AG10803 (cell line): ENCODE measurements around the gene SEMA6A.
"Not testable (repeated sequence)": the region's sequence is repeated elsewhere in the genome, so short reads cannot be mapped to it uniquely, and the experiment has no call there.

Experiments used
- DNase-seq: peaks from one replicate; pipeline ENCODE4 v3.0.0; 2010; ENCODE audit warnings: low read depth
- H3K4me3 ChIP-seq: 2 replicates; pipeline ENCODE4 v1.5.1; 2011; ENCODE audit warnings: mild to moderate bottlenecking, low read length, control low read depth
- TF ChIP-seq, protein P1 (sequence below): conservative IDR thresholded peaks from 2 replicates; pipeline ENCODE4 v1.5.1; 2011; ENCODE audit warnings: mild to moderate bottlenecking, low read length, control low read depth, inconsistent platforms

The SEMA6A gene

DNA sequence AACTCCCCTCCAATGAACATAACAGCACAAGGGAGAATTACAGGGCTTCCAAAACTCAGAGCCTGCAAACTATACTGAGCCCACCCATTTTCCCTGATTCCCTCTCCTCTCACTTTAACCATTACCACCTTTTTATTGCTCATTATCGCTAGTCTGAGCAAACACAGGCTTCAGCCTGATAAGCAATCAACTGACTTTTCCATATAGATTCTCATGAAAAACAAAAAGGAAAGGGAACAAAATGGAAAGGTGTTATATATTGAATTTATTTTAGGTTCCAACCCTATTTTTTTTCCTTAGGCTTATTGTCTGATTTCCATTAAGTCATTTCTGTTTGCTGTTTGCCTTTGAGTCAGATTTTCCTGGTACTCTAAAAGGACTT is 27.9 kb downstream of the SEMA6A start:
- TF ChIP-seq, protein P1, sequence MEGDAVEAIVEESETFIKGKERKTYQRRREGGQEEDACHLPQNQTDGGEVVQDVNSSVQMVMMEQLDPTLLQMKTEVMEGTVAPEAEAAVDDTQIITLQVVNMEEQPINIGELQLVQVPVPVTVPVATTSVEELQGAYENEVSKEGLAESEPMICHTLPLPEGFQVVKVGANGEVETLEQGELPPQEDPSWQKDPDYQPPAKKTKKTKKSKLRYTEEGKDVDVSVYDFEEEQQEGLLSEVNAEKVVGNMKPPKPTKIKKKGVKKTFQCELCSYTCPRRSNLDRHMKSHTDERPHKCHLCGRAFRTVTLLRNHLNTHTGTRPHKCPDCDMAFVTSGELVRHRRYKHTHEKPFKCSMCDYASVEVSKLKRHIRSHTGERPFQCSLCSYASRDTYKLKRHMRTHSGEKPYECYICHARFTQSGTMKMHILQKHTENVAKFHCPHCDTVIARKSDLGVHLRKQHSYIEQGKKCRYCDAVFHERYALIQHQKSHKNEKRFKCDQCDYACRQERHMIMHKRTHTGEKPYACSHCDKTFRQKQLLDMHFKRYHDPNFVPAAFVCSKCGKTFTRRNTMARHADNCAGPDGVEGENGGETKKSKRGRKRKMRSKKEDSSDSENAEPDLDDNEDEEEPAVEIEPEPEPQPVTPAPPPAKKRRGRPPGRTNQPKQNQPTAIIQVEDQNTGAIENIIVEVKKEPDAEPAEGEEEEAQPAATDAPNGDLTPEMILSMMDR: no peak

DNA sequence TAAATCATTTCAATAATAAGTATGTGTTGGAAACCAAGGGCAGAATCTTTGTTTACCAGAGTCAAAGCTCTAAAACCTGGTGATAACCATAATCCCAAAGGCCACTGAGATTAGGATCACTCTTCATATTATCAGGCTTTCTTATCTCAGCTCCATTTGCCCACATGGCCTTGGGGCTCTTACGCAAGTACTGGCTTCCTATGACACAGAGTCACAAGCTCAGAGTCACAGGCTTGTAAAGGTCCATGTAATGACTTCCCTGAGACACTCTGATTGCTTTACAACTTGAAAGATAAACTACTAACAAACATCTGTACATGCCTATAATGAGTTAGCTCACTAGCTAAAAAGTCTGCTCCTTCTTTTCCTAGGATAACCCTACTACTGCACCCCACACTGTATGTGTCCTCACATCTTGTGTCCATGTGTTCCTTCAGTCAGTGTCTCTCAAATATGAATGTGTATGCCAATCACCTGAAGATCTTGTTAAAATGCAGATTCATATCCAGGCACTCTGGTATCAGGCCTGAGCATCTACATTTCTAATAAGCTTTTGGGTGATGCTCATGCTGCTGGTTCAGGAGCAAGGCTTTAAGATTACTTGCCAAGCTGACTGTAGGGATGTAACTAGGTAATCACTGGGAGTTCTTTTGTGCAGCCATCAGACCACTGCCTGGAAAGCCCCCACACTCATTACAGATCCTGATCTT is 28.4 kb downstream of the SEMA6A start:
- H3K4me3 ChIP-seq: no peak overlapping the region
- TF ChIP-seq, protein P1: no peak
- no peak for DNase-seq

More for the DNA sequence above, 27.9 kb downstream of the SEMA6A start:
- DNase-seq: no peak
- H3K4me3 ChIP-seq: no peak overlapping the region

DNA sequence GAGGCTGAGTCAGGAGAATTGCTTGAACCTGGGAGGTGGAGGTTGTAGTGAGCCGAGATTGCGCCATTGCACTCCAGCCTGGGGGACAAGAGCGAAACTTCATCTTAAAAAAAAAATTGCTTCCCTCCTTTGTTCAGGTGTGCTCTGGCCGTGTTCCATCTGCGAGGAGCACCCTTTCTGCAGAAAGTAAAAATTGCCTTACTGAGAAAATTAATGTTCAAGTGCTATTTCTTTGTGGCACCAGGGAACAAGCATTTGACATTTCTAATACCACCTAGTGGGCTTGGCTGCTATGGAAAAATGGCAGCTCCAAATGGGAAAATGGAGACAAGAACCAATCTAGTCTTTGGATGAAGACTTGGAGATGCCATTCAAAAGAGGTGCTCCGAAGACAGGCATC is 29.2 kb downstream of the SEMA6A start:
- DNase-seq, H3K4me3 ChIP-seq: not testable (repeated sequence)

DNA sequence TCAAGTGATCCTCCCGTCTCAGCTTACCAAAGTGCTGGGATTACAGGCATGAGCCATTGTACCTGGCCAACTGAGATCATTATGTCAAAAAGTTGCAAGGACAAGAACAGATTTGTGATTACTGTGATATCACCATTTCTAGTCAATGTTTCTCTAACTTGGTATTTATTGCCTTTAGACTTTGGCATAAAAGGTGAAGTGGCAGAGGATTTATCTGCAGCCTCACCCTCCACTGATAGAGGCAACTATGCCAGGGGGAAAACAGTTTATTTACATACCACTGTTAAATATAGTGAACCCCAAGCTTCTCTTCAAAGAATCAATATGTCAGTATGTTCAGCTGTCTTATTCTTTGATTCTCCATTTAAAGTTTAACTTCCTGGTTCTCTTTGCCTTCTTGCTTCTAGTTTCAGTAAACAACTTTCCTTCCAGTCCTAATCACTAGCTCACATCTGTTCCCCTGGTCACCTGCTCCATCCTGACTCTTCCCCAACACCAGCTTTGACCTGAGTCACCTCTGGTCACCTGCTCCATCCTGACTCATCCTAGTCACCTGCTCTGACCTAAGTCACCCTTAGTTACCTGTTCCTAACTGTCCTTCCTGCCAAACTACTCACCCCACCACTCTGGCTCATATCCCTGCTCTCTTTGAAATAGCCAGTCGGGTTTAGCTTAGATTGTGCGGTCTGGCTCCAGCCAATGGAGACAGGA is 29.9 kb downstream of the SEMA6A start:
- TF ChIP-seq, protein P1: no peak
- no peak overlapping the region for H3K4me3 ChIP-seq
- DNase-seq: no peak

DNA sequence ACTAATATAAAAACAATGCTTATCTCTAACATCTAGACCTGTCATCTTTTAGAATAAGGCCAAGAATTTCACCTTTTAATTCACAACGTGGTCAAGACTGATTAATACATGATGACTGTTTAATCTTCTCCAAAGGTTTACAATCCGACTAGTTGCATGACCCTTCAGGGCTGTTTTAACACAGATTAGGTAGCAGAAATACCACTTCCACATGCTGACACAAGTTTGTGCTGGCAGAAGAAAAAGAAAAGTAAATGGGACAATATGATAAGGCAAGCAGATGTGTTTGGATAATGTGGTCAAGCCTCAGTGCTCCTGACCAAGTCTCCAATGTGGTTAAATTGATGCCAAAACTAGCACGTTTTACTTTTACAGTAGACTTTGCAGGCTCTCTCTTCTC is 31.1 kb downstream of the SEMA6A start:
- no peak for DNase-seq
- TF ChIP-seq, protein P1: no peak
- H3K4me3 ChIP-seq: no peak overlapping the region

DNA sequence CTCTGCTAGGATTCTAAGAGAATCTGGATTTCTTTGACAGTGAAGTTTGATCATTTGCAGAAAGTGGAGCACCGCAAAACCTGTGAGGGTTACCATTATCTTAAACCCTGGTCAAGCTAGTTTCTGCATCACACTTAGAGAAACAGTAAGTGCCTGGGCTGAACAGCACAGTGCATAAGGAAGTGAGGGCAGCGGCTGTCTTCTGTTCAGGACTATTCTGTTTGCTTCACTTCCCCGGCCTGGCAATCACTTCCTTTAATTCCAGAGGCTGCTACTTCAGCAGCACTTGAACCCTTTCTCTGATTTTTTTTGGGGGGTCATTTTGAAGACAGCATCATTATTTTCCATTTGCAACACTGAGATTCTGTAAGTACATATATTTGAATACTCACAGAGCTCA is 32.0 kb downstream of the SEMA6A start:
- no peak overlapping the region for H3K4me3 ChIP-seq
- DNase-seq: no peak
- TF ChIP-seq, protein P1: no peak

DNA sequence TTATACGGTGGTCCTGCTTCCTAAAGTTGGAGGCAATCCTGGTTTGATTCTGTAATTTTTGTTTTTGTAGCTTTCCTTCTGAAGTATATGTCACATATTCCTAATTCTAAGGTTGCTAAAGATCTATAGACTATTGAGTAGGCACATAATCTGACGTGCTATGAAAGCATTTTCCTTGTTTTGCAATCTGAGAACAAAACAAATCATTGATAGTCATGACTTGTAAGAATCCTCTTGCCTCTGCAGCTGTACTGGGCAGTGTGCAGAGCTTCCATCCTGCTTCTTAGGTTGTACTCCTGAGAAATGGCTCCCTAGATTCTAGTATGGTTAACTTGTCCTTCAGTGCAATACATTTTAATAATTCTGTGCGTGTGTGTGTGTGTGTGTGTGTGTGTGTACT is 35.4 kb downstream of the SEMA6A start:
- TF ChIP-seq, protein P1: no peak
- DNase-seq: no peak
- no peak overlapping the region for H3K4me3 ChIP-seq
